Stimulated activated CD4-positive, alpha-beta T cell treated with anti-CD3 and anti-CD28 coated beads, Interleukin-4, amount 100 ng/mL, for 1 hour (primary cell): ENCODE results near the gene TRIM2.
A peak's percentile ranks its signal among the peaks of the same experiment; 100 is the strongest.

Experiments used
- DNase-seq: peaks from one replicate; pipeline ENCODE4 v3.0.0-alpha.2; 2020

Gene TRIM2

DNA sequence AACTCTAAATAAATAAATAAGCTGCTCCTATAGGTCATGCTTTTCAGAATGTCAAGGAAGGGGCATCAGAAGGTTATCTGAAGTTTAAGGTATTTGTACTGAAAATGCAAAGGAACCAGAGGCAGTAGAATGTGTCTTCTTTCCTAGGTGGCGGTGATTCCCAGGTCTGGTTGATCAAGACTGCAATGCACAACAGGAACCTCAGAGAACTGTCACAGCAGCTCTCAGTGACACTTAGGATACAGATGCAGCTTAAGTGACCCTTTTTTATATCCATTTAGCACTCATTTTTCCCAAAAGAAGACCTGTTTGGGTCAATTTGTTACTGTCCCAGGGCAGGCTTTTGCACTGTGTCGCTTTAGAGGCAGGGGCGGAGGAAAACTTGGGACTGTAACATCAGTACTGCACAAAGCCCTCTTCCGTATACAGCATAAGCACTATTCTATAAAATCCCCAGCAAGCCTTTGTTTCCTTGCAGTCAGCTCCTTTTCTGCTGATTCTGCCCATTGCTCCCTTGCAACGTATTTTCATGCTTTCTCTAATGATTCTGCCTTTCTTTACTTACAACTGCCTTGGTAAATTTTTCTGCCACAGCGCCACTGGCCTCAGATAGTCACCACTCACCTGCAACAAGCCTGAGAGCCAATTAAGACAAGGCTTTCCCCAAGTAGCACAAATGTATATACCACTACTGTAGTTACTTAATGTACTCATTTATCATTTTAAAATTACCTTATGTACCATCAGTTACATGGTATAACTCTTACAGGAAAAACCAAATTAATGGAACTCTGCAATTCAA, 138.7 kb downstream of the TRIM2 start:
- DNase-seq, result no peak

DNA sequence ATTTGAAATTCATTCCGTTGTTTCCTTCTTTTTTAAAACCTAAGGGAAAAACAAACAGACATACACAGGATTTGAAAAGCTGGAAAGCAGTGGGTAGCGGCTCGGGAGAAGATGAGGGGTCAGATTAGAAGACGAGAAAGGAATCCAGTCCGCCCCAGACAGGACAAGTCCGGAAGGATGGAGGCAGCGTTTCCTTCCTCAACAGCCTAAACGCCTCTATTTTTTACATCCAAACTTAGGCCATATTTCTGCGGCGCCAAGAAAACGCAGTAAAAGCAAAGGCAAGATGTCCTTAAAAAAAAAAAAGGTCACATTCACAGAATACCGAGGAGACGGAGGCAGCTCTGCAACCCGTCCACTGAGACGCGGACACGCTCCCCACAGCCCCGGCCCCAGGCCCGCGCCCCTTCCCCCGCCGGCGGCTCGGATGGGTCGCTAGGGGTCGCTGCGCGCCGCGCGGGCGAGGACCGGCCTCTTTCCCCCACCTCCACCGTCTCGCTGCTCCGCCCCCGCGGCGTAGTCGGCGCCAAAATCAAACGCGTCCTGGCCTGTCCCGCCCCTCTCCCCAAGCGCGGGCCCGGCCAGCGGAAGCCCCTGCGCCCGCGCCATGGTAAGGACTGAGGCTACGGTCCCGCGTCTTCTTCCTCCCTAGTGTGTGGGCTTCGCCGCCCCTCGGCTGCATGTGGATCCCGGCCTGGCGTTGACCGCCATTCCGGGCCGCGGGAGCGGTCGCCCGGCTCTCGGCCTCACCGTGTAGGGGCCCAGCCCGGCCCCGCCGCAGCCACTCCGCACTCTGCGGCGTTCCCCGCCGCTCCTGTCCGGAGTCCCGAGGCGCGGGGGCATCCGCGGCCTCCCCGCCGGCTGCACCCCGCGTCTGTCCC, 140.1 kb downstream of the TRIM2 start, which contains the start of gene MND1:
MND1 (plus strand) TSS at position 558 of the 881 bp plus-strand sequence; CDS start at position 608, 50 bp downstream.
- DNase-seq, result peak; percentile 94

DNA sequence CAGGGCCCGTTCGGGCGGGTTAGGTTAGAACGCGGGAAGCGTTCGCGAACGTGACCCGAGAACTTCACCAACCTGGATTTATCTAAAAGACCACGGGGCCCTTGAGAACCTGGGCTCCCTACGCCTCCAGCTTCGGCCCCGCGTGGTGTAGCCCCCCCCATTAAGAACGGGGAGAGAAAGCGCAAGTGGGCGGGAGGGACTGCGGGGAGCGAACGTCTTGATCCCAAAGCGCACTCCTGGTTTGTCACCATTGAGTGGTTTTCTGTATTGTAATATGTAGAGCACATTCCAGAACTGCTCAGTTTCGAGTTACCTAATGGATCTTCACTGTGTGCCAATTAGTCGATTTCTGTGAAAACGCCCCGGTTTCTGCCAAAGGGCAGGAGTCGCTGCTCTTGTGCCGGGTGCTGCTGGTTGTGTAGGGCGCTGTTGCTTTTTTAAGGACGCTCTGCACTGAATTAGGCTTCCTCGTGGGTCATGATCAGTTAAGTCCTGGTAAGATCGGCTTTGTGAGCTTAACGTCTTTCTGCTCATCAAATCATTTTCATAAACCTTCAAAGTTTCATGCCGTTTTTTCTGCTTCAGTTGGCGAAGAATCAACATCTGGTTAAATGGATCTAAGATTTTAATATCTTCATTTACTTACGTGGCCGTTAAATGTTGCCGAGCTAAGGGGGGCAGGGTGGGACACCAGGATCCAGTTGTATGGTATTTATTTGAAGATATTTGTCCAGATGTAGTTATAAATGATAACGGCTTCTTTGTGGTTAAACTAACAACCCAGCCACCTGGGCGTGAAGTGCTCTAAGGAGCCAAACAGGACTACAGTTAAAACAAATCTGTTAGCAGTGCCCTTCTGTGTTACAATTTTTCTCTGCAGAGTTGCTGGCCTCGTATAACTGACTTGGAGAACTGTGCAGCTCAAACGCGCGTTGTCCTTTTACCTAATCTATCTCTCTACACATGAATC, 141.1 kb downstream of the TRIM2 start:
- DNase-seq, result peak; percentile 48

DNA sequence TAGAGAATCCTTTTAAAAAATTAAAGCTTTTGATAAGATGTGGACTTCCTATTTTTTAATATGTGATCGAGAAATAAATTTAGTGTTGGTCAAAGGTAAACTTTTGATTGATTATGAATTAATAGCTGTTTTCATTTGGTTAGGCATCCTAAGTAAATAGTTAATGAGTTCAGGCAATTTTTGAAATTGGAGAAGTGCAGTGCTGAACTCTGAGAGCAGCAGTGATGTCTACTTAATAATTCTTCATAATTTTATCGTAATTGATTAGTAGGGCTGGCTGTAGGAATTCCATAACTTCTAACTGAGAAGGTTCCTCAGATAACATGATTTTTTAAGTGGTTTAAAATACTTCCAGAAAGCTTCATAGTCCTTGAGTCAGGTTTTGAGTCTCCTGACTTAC, 141.8 kb downstream of the TRIM2 start:
- no peak for DNase-seq

DNA sequence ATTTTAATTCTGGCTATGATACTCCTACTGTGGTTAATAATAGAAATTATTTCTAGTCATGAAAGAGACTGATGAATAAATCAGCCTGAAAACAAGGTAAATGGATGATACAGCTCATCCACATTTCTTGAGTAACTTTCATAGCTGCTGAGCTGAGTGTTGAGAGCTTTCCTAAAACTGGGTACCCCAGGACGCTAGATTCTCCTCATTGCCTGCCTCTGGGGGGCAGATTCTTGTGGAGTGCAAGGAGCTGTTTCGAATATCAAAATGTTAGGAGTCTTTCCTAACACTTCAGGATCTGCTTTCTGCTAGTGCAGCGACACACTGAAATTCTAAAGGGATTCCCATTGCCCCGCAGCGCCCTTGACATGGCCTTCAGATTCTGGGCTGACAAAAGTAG, 142.3 kb downstream of the TRIM2 start:
- DNase-seq, result no peak

DNA sequence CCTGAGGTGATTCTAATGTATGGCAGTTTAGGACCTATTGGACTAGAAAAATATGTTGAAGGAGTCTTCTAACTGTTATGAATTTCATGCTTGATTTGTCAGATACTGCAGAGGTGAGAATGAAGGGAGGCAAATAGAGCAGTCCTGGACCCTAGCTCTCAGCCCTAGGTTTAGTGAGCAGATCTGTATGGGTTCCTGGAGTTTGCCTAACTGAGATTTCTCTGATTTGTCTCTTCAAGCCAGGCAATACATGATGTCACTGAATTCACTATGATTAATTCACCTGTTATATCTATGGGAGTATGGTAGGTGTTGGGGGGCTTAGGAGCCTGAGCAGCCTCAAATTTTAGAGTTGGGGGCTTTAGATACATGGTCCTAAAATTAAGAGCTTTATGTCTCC, 142.9 kb downstream of the TRIM2 start:
- DNase-seq, result no peak

DNA sequence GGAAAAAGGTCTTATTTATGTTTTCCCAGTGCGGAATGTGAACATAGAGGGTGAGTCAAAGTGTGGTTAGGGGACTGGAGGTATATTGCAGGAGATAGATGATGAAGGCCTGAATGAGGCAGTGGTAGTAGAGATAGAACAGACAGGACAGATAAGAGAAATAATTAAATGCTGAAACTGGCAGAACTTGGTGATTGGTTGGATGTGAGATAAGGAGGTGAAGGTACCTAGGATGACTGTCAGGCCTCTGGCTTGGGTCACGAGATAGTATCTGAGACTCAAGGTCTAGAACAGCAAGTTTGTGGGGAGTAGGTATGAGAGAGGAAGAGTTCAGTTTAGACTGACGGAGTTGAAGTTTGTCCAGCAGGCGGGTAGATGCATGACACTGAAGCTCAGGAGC, 143.8 kb downstream of the TRIM2 start:
- no peak for DNase-seq

DNA sequence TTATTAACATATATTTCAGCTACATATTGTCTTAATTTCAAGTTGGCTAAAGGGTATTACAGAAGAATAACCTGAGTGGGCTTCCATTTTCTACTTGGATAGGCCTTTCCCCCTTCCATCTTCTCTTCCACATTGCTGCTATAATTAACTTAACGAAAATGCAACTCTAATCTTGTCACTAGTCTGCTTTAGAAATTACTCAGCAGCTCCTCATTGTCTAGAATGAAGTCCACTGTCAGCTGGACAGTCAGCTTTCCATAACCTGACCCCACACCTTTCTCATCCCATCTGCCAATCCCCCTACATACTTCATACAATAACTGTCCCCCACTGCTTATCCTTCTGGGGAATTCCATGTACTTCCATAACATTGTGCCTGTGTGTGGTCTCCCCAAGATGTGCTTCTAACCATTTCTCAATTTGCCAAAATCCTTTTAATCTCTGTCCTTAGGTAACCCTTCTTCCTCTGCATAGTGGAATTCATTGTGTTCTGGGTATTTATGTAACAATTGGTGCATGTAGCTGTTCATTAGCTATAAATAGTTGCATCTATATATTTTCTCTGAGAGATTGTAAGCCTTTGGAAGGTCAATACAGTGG, 145.1 kb downstream of the TRIM2 start:
- DNase-seq, result no peak

DNA sequence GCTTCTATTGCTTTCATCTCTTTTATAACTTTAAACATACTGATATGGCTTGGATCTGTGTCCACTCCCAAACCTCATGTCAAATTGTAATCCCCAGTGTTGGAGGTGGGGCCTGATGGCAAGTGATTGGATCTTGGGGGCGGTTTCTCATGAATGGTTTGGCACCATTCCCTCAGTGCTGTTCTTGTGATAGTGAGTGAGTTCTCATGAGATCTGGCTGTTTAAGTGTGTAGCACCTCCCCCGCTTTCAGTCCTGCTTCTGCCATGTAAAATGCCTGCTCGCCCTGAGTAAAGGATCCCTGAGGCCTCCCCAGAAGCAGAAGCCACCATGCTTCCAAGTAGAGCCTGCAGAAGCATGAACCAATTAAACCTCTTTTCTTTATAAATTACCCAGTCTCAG, 157.9 kb downstream of the TRIM2 start:
- DNase-seq, result no peak

DNA sequence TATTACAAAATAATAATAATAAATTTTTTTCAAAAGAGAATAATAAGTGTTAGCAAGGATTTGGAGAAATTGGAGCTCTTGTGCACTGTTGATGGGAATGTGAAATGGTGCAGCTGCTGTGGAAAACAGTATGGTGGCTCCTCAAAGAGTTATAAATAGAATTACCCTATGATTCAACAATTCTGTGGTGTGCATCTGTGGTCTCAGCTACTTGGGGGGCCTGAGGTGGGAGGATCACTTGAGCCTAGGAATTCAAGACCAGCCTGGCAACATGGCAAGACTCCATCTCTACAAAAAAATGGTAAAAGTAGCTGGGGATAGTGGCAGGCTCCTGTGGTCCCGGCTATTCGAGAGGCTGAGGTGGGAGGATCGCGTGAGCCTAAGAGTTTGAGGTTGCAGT, 159.8 kb downstream of the TRIM2 start:
- no peak for DNase-seq

DNA sequence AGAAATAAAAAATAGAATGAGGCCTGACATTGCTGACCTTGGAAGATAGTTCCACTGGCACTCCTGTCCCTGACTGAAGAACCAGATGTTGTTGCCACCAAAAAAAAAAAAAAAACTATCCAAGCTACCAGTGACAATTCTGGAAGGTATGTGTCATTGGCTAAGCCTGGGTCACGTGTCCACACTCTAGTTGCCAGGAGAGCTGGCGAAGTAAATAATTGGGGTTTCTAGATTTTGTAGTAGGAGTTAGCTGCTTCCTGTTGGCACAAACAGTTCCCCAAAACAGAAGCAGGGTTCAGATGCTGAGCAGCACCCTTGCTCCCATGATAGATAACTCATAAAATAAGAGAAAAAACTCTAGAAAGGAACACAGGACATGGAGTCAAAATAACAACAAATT, 160.8 kb downstream of the TRIM2 start:
- no peak for DNase-seq

DNA sequence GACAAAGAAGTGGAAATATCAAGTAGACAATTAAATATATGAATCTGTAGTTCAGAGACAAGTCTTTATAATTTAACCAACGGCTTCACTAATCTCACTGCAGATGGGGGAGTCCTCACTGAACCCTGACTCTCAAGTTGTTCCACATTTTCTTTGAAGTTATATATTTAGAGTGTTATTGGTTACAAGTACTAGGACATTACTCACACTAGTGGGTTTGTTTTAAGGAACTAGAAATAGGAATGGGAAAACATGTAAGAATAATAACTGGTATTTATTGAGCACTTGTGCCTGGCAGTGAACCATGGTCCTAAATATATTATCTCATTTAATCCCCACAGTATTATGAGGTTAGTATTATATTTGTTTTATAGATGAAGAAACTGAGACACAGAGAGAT, 162.2 kb downstream of the TRIM2 start:
- DNase-seq, result no peak

DNA sequence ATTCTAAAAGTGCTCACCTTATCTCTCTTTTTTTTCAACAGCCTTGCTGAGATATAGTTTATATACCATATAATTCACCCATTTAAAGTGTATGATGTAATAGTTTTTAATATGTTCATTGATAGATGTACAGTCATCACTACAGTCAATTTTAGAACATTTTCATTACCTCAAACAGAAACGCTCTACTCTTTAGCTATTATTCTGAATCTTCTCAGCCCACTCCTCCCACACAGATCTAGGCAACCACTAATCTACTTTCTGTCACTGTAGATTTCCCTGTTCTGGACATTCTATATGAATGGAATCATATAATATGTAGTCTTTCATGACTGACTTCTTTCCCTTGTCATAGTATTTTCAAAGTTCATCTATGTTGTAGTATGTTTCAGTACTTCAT, 162.8 kb downstream of the TRIM2 start:
- DNase-seq, result no peak

DNA sequence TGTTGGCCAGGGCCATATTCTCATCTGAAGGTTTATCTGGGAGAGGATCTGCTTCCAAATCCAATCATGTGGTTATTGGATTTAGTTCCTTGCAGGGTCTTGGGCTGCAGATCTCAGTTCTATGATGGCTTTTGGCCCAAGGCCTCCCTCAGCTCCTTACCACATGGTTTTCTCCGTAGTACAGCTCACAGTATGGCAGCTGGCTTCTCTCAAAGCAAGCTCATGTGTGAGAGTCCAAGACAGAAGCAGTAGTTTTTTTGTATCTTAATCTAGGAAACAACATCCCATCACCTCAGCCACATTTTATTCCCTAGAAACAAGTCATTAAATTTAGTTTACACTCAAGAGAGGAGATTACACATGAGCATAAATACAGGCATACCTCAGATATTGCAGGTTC, 164.8 kb downstream of the TRIM2 start:
- no peak for DNase-seq

DNA sequence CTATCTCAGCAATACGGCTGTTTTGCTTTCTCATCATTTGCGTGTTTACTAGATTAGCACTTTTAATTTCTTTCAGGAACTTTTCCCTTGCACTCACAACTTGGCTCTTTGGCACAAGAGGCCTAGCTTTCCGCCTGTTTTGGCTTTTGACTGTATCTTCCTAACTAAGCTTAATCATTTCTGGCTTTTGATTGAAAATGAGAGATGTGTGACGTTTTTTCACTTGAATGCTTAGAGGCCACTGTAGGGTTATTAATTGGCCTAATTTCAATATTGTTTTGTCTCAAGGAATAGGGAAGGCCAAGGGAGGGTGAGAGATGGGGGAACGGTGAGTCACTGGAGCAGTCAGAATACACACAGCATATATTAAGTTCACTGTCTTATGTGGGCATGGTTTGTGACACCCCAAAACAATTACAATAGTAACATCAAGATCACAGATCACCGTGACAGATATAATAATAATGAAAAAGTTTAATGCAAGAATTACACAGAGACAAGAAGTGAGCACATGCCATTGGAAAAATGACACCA, 167.5 kb downstream of the TRIM2 start:
- no peak for DNase-seq

DNA sequence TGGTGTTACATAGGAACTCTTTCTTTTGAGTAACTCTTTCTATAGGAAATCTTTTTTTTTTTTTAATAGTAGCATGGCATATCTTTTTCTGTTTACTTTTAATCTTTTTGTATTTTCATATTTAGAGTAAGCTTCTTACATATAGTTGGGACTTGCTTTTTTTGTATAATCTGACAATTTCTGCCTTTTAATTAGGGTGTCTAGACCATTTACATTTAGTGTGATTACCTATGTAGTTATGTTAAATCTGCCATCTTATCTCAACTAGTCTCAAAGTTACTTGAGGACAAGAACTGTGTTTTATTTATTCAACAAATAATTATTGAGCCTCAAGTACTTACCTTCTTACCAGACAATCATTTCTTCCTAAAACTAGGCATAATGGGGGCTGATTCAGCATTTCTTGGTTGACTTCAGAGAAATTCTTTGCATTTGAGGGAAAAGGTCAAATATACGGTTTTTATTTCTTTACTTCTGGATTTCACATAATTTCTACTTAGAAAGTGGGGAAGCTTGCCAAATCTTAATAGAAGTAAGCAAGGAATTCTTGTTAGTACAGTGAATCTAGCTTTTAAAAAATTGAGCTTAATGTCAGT, 168.8 kb downstream of the TRIM2 start:
- DNase-seq, result no peak

DNA sequence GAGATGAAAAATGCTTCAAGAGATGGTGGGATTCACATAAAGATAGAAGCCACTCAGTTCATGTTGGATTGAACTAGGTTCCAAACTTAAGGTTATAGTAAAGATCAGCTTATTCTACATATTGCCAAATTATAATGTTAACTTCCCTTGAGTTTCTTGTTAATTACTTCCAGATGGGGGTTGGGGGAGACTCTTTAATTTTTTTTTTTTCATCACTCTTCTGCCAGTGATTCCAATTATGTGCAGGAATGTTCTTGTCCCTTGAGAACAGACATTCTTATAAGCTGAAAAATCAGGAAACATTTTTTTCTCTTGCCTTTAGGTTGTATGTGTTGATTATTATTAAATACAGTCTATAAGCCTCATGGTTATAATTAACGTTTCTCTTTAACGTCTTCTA, 170.2 kb downstream of the TRIM2 start:
- no peak for DNase-seq

DNA sequence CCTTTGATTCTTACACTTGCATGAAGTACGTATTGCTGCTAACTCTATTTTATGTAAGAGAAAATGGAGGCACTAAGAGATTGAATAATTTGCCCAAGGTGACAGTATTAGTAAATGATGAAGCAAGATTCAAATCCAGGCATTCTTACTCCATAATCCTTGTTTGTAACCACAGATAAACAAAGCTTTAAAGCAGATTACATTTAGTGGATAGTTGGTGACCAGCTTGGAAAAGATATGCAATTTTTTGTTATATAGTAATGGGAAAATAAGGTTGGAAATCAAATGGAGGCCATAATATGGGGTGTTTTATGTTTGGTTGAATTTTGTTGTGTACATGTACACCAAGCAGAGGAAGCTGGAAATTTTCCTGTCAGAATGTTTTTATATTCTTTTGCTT, 171.1 kb downstream of the TRIM2 start:
- DNase-seq, result no peak

DNA sequence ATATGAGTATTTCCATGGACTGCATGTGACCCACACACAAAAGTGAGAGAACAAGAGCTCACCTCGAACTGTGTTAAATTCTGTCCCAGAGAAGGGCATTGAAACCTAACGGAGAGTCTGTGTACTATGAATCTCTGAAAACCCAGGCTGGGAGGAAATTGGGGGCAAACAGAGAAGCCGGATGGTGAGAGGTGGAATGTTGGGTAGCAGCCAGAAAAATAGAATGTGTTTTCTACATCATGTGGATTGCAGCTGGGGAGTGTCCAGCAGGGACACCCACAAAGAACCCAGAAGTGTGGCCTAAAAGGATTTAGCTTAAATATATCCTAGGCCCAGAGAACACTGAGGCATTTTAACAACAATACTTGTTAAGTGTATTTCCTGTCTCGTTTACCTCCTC, 178.9 kb downstream of the TRIM2 start:
- no peak for DNase-seq

DNA sequence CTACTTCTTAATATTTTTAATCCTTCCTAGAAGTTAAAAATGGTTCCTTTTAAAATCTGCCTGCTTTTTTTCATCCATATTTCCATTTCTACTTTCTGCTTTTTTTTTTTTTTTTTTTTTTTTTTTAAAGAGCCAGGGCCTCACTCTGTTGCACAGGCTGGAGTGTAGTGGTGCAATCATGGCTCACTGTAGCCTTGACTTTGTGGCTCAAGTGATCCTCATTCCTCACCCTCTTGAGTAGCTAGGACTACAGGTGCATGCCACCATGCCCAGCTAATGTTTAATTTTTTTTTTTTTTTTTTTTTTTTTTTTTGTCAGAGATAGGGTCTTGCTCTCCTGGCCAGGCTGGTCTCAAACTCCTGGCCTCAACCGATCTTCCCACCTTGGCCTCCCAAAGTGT, 179.9 kb downstream of the TRIM2 start:
- no peak for DNase-seq

DNA sequence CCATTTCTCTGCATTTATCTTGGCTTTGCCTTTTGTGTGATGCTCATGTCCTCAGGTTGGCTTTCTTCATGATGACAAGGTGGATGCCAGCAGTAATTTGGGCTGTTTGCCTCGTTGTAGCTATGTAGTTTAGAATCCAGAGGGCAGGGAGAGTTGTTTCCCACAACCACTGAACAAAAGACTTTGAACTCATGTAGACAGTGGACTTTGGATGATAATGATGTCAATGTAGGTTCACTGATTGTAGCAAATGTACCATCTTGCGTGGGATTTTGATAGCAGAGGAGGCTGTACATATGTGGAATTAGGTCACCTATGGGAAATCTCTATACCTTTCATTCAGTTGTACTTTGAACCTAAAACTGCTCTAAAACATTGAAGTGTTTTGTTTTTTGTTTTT, 181.5 kb downstream of the TRIM2 start:
- no peak for DNase-seq

DNA sequence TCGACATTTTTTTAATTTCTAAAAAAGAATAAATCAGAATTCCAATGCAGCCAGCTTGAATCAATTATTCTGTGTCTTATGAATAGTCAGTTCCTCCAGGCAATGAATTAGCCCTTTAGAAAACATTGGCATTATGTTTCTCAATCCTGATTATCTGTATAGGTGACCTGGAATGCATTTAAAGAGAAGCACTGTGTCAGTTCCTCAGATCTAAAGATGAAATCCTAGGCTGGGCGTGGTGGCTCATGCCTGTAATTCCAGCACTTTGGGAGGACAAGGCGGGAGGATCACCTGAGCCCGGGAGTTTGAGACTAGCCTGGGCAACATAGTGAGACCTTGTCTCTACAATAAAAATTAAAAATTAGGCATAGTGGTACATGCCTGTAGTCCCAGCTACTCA, 183.7 kb downstream of the TRIM2 start:
- DNase-seq, result no peak
